ENCODE measurements around the gene MT1H.

MT1H gene

DNA sequence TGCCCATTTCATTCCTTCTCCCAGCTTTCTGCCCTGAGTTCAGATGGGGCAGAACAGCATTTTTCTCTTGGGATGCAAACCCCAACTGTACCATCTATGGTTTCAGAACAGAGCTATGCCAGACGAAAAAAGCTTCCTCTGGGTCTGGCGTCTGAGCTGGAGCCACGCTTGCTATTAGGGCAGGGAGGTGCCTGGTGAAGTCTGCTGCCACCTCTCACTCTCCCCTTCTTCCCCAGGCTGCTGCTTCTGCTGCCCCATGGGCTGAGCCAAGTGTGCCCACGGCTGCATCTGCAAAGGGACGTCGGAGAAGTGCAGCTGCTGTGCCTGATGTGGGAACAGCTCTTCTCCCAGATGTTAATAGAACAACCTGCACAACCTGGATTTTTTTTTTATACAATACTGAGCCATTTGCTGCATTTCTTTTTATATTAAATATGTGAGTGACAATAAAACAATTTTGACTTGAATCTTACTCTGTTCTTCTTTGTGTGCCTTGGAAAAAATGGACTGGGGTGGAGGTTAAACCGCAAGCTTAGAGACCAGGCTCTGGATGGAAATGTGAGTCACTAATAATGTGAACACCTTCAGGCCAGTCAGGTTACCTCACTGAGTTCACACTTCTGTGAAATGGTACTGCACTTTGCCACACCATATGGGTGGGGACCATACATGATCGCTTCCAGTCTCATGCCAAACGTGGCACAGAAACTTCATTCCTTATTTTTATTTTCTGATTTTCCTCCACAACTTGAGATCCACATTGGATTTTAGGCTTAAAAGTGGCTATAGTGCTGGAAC, 32.8 kb upstream of the MT1H start:
- no peak for FAIRE-seq

GRCh38 chr16:56637814-56638750, 31.5 kb upstream of the MT1H start, which contains the start of gene MT1A:
Gene MT1A (plus strand): TSS chr16:56638666. CDS start chr16:56638739, 73 bp downstream.
- FAIRE-seq, result no peak

- FAIRE-seq, result no peak
Measured at GRCh38 chr16:56639045-56639444, 30.6 kb upstream of the MT1H start.

DNA sequence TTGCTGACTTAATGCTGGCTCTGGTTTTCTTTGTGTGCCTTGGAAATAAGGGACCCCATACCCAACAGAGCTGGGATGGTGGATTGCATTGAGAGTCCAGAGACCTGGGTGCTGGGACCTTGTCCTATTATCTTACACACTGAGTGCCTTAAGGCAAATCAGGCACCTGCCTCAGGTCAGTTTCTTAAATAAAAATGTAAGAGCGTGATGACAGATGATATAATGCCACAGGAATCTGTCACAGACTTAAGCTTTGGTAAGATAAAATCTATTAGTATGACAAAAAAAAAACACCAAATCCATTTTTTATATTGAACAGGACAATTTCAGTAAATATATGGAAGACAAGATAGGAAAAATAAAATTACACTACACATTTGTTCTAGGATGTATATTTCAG, 29.5 kb upstream of the MT1H start:
- no peak for FAIRE-seq

- FAIRE-seq, result no peak
Measured at GRCh38 chr16:56641166-56641565, 28.4 kb upstream of the MT1H start.

DNA sequence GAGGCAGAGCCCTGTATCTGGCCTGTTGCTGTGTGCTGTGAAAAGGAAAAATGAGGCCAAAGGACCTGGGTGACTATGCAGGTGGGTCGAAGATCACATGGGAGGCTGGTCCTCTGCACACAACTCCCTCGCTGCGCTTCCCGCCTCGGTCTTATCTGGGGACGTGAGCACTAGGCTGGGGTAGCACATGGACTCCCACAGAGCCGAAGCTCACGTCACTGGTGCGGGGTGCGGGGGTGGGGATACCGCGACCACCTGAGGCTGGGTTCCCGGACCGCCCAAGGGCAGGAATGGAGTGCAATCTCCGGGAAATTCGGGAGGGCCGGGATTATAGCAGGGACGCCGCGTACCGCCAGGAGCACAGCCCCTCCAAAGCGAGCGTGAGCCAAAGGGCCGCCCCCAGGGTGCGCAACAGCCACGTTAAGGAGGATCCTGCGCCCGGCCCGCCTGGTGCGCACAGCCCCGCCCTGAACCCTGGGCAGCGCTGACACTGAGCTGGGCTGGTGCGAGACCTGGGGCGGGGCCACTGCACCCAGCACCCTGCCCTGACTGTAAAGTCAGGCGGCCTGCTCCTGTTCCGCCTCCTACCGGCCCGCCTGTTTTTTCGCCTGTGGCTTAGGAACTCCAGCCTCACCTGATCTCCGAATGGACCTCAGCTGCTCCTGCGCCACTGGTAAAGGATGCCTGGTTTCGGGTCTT, 26.4 kb upstream of the MT1H start:
- FAIRE-seq, result no peak

- no peak for FAIRE-seq
Measured at GRCh38 chr16:56643833-56644232, 25.8 kb upstream of the MT1H start.

- FAIRE-seq, result no peak
Measured at GRCh38 chr16:56645311-56645710, 24.3 kb upstream of the MT1H start.

- no peak for FAIRE-seq
Measured at GRCh38 chr16:56645838-56646237, 23.8 kb upstream of the MT1H start.

DNA sequence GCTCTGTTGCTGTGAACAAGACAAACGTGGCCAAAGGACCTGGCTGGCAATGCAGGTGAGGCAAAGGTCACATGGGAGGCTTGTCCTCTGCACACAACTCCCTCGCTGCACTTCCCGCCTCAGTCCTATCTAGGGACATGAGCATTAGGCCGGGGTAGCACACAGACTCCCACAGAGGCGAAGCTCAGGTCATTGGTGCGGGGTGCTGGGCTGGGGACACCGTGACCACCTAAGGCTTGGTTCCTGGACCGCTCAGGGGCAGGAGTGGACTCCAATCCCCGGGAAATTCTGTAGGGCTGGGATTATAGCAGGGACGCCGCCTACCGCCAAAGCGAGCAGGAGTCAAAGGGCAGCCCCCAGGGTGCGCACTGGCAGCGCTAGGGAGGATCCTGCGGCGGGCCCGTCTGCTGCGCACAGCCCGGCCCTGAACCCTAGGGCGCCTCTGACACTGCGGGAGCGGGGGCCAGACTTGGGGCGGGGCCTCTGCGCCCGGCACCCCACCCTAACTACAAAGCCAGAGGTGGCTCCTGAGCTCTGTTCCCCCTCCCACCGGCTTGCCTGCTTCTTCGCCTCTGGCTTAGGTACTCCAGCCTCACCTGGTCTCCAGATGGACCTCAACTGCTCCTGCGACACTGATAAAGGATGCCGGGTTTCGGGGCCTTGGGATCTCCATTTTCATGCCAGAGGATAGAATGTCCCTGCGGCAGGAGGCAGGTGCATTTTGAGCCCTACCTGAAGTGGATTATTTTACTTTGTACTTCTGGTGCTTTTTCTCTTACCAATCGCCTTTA, 21.8 kb upstream of the MT1H start:
- no peak for FAIRE-seq

- no peak for FAIRE-seq
Measured at GRCh38 chr16:56649271-56649670, 20.3 kb upstream of the MT1H start.

GRCh38 chr16:56649820-56650219, 19.8 kb upstream of the MT1H start:
- no peak for FAIRE-seq

- FAIRE-seq, result no peak
Measured at GRCh38 chr16:56651586-56651985, 18.0 kb upstream of the MT1H start, which contains the start of gene MT1B. Gene MT1B (plus strand): TSS chr16:56651886. CDS start chr16:56651954, 68 bp downstream.

DNA sequence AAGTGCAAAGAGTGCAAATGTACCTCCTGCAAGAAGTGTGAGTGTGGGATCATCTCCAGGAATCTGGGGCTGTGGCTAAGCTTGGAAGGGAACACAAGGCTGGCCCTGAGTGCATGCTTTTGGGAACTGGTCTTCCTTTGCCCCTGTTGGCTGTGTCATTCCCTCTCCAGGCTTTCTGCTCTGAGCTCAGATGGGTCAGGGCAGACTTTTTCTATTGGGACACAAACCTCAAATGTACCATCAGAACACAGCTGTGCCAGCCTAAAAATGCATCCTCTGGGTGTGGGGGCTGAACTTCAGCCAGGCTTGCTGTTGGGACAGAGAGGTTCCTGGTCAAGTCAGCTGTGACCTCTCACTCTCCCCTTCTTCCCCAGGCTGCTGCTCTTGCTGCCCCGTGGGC, 17.0 kb upstream of the MT1H start:
- no peak for FAIRE-seq

- no peak for FAIRE-seq
Measured at GRCh38 chr16:56653218-56653617, 16.4 kb upstream of the MT1H start.

DNA sequence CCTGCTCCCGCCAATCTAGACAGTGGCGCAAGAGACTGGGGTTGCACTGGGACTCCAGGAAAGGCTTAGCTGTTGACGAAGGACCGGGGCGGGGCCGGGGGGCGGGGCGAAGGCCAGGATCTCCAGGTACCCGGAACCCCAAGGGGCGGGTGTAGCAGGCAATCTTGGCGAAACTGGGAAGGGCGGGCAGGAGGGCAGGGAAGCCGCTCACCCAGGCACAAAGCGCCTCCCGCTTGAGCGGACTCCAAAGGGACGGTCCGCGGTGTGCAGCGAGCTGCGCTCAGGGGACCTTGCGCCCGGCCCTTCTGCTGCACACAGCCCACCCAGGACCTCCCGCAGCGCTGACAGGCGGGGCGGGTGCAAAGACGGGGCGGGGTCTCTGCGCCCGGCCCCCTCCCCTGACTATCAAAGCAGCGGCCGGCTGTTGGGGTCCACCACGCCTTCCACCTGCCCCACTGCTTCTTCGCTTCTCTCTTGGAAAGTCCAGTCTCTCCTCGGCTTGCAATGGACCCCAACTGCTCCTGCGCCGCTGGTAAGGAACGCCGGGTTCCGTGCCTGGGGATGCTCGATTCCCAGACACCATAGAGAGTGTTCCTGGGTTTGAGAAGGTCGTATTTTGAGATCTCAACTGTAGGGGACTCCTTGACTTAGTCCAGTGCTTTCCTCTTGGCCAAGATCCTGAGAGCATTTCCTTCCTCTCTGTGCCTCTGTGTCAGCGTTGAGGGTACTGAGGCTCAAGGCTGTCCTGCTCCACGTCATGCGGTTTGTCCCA, 11.9 kb upstream of the MT1H start, which contains the start of gene MT1F:
Gene MT1F, plus strand, starts transcription at position 405 of the 772 bp plus-strand sequence. Its CDS starts 100 bp downstream, at position 505.
- no peak for FAIRE-seq

- FAIRE-seq, result no peak
Measured at GRCh38 chr16:56658327-56658875, 11.2 kb upstream of the MT1H start.

- no peak for FAIRE-seq
Measured at GRCh38 chr16:56662357-56663354, 7.0 kb upstream of the MT1H start.

- FAIRE-seq, result no peak
Measured at GRCh38 chr16:56664506-56664905, 5.1 kb upstream of the MT1H start.

Measured in A204.1 (cell line).